ENCODE data around the gene WDFY3. TPM values are rescaled to one million over a fixed set of nuclear protein-coding genes. Genes with fewer than 3 reads are reported as not detected.

Gene WDFY3
- total and polyA plus RNA-seq, 2 of the 13 experiments (the other 11 are each of a cell fraction or from before 2014, with no cell fraction given), result 16.7 to 24.5 TPM

- no peak for TF ChIP-seq SNAI1 (CRISPR knock-in tag; IDR thresholded peaks at IDR 0.05; ENCODE audit: borderline replicate concordance)
- TF ChIP-seq ZBTB26 (CRISPR knock-in tag; IDR thresholded peaks at IDR 0.05; ENCODE audit: borderline replicate concordance), result peak; percentile 93
- no peak for TF ChIP-seq KDM5B (CRISPR knock-in tag; IDR thresholded peaks at IDR 0.05; ENCODE audit: borderline replicate concordance)
- no peak for TF ChIP-seq FOXA1 (IDR thresholded peaks at IDR 0.05)
- TF ChIP-seq FOXA1 (CRISPR knock-in tag; IDR thresholded peaks at IDR 0.05), result peak; percentile 51; the same call in 1 of the 2 replicates
- peak; percentile 22; the same call in 1 of the 2 replicates for TF ChIP-seq NFIC (IDR thresholded peaks at IDR 0.05; ENCODE audit: low read length)
- no peak for TF ChIP-seq KLF15 (CRISPR knock-in tag; IDR thresholded peaks at IDR 0.05; ENCODE audit: borderline replicate concordance)
- no peak for TF ChIP-seq SIN3B (IDR thresholded peaks at IDR 0.05; ENCODE audit: low read length)
- TF ChIP-seq SOX13 (IDR thresholded peaks at IDR 0.05), result no peak
- peak in 1 of 2 experiments; percentile 42; a peak in 1 of 4 replicates for TF ChIP-seq SOX13 (CRISPR knock-in tag; conservative IDR thresholded peaks at IDR 0.05 in 1 of 2, IDR thresholded peaks at IDR 0.05 in 1 of 2)
Observed at GRCh38 chr4:84638092-84638491, 328.4 kb downstream of the WDFY3 start (continued).

GRCh38 chr4:84634961-84635360, 331.5 kb downstream of the WDFY3 start:
- Histone ChIP-seq H3K4me2 (ENCODE audit: low read depth, low read length) (no peak overlapping the region), H2AFZ (ENCODE audit: low read length) (no peak overlapping the region), H3K4me3 (replicated peaks in 1 of 3; ENCODE audit: insufficient read depth in 1 of 3, low read depth in 2 of 3, low read length in 3 of 3) (no peak overlapping the region), H3K9me3 (ENCODE audit: low read length) (no peaks in the 10 kb centered on the region), H3K27ac (ENCODE audit: extremely low read length, insufficient read depth, low read length) (no peak overlapping the region), H3K27me3 (ENCODE audit: control insufficient read depth in 1 of 2, insufficient read depth in 2 of 2, low read length in 2 of 2) (no peaks in the 10 kb centered on the region), H3K9ac (ENCODE audit: insufficient read depth, low read depth, low read length) (no peak overlapping the region), H4K20me1 (ENCODE audit: insufficient read depth, low read length) (no peaks in the 10 kb centered on the region), H3K4me1 (ENCODE audit: insufficient read depth, low read length) (peaks cover 9% of the 10 kb centered on the region; the same call in 1 of the 2 replicates), H3K36me3 (replicated peaks in 1 of 2; ENCODE audit: control insufficient read depth in 1 of 2, insufficient read depth in 2 of 2, low read length in 2 of 2) (no peaks in the 10 kb centered on the region), H3K79me2 (ENCODE audit: insufficient read depth, low read length) (no peaks in the 10 kb centered on the region)
- TF ChIP-seq TBX3 (IDR thresholded peaks at IDR 0.05; ENCODE audit: borderline replicate concordance) (no peak), ZBTB7B (CRISPR knock-in tag; IDR thresholded peaks at IDR 0.05) (no peak), ZNF143 (CRISPR knock-in tag; IDR thresholded peaks at IDR 0.05) (no peak), BCL3 (CRISPR knock-in tag; IDR thresholded peaks at IDR 0.05) (no peak), CAMTA2 (CRISPR knock-in tag; IDR thresholded peaks at IDR 0.05; ENCODE audit: borderline replicate concordance) (no peak)
- FAIRE-seq (no peak), ATAC-seq (no peak), DNase-seq (ENCODE audit: low spot score) (no peak)
- in situ Hi-C loops (cut with HindIII; ENCODE audit: extremely low pct_ligation_motif_present, low pct_unique_long_range_greater_than_20kb) (no loop called here), intact Hi-C loops (cut with micrococcal nuclease; ENCODE audit: unreplicated experiment) (no loop called here)
- ChIA-PET POLR2A (no interaction called here), CTCF (ENCODE audit: low intra/inter-chr PET ratio, low total read pairs) (no interaction called here)
- WGBS (ENCODE audit: low lambda C conversion rate), result 91% methylated on average over 1 of the region's 1 CpG
- BruUV-seq (replicated peaks), result no TSS peak
